GM12864 (cell line): Measurements from ENCODE around the gene SEMA4D.

Source experiments
- DNase-seq: peaks from one replicate; pipeline ENCODE4 v3.0.0-alpha.2; 2011; ENCODE audit warnings: low read depth
- H3K4me3 ChIP-seq: 2 replicates; pipeline ENCODE4 v1.5.1; 2011; ENCODE audit warnings: mild to moderate bottlenecking, low read depth, low read length, control low read depth
- CTCF ChIP-seq: IDR thresholded peaks from 2 replicates; pipeline ENCODE4 v1.5.1; 2011; ENCODE audit warnings: low read depth, mild to moderate bottlenecking, moderate library complexity, low read length, control low read depth, inconsistent platforms; ENCODE audit errors: missing control alignments

SEMA4D gene

GRCh38 chr9:89446961-89447310 is 51.0 kb downstream of the SEMA4D start:
- no peak overlapping the region for H3K4me3 ChIP-seq
- no peak for TF ChIP-seq CTCF
- no peak for DNase-seq

- no peak for TF ChIP-seq CTCF
- H3K4me3 ChIP-seq: no peak overlapping the region
- DNase-seq: no peak
Measured at GRCh38 chr9:89446261-89446960, 51.5 kb downstream of the SEMA4D start.

GRCh38 chr9:89445801-89446251 is 52.1 kb downstream of the SEMA4D start:
- no peak for TF ChIP-seq CTCF
- H3K4me3 ChIP-seq: no peak overlapping the region
- no peak for DNase-seq

GRCh38 chr9:89444925-89445765 is 52.8 kb downstream of the SEMA4D start:
- TF ChIP-seq CTCF: no peak
- H3K4me3 ChIP-seq: no peak overlapping the region
- DNase-seq: no peak

- no peak for TF ChIP-seq CTCF
- no peak for DNase-seq
- H3K4me3 ChIP-seq: no peak overlapping the region
Measured at GRCh38 chr9:89444274-89444673, 53.6 kb downstream of the SEMA4D start.

- no peak for TF ChIP-seq CTCF
- DNase-seq: no peak
- H3K4me3 ChIP-seq: peak overlapping the region; percentile 6
Measured at GRCh38 chr9:89442981-89443814, 54.7 kb downstream of the SEMA4D start.
